HG03432 (cell line): ENCODE measurements around the gene NPBWR2.
"Not testable (repeated sequence)": the region's sequence is repeated elsewhere in the genome, so short reads cannot be mapped to it uniquely, and the experiment has no call there.

ENCODE experiments used
- ATAC-seq: cut with Tn5 transposase; IDR thresholded peaks from one replicate; pipeline ENCODE4 v1.9.1; 2021; ENCODE audit warnings: mild to moderate bottlenecking, moderate library complexity; ENCODE audit not compliant: unreplicated experiment

Gene NPBWR2

GRCh38 chr20:64104667-64105451 is 2.5 kb downstream of the NPBWR2 start:
- ATAC-seq, result no peak

- no peak for ATAC-seq
Measured at GRCh38 chr20:64103871-64104666, 3.3 kb downstream of the NPBWR2 start.

- ATAC-seq, result no peak
Measured at GRCh38 chr20:64102647-64103354, 4.6 kb downstream of the NPBWR2 start.

DNA sequence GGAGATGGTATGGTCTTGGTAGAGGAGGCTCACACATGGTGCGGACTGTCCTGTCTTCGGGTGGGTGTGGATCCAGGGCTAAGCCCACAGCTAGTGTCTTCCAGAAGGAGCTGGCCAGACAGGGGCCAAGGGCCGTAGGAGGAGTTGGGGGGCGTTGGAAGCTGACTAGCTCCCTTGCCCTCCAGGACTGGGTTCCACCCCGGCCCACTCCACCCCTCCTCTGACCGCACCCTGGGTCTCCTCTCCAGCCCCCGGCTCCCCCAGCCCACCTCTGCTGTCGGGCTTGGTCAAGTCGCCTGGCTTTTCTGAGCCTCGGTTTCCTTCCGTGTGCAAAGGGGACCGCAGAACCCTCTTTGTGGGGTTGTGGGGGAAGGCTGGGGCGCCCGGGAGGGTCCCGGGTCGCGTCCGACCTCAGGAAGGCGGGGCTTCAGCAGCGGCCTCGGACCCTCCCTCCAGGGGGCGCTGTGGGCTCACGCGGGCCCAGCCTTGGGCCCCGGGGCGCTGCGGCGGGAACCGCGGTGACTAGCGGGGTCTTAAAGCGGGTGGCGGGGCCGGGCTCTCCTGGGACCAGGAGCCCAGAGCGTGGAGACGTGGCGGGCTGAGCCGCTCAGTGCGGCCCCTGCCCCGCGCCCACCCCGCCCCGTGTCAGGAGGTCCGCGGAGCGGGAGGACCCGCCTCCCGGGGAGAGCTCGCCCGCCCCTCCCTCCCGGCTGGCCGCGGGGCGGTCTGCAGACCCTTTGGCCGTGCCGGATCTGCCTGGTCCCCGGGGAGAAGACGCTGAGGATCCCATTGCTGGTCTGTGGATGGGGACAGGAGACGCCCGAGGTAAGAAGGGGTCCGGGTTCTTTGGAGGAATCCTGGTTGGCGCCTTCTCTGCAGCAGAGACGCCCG is 5.4 kb downstream of the NPBWR2 start:
- ATAC-seq, result no peak

GRCh38 chr20:64100946-64101688 is 6.2 kb downstream of the NPBWR2 start:
- ATAC-seq, result no peak

GRCh38 chr20:64100566-64100888 is 6.8 kb downstream of the NPBWR2 start:
- ATAC-seq, result no peak

DNA sequence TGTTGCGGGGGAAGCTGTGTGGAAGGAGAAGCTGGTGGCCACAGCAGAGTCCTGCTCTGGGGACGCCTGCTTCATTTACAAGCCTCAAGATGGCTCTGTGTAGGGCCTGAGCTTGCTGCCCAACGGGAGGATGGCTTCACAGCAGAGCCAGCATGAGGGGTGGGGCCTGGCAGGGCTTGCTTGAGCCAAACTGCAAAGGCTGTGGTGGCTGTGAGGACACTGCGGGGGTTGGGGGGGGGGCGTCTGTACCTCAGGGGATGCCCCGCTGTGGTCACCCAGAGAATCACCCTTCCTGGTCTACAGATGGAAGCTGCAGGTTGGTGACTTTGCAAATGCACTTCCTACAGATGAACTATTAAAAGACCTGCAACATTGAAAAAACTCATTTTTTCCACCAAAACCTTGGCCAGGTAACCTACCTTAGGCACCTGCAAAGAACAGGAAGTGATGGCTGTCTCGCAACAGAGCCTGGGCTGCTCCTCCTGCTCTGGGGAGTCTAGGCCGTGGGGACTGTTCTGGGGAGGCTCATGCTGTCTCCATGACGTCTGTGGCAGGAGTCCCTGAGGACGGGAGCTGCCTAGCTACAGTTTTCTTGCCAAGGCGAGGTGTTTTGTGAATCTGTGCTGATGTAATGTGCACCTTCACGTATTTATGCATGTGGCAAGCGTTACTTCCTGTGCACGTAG is 7.3 kb downstream of the NPBWR2 start:
- ATAC-seq, result no peak

DNA sequence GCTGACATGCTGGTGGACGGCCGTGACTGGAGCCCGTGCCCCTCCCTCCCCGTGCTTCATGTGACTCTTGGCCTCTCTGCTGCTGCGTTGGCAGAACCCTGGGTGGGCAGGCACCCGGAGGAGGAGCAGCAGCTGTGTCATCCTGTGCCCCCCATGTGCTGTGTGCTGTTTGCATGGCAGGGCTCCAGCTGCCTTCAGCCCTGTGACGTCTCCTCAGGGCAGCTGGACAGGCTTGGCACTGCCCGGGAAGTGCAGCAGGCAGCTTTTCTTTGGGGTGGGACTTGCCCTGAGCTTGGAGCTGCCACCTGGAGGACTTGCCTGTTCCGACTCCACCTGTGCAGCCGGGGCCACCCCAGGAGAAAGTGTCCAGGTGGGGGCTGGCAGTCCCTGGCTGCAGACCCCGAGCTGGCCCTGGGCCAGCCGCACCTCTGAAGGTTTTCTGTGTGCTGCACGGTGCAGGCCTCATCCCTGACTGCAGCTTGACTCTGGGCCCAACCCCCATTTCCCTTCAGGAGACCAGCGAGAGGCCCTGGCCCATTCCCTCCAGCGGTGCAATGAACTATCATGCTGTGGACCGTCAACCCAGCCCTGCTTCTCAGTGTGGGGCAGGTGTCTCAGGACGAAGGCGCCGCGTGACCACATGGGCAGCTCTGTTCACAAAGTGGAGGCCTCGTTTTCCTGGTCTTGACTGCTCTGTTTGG is 8.1 kb downstream of the NPBWR2 start:
- ATAC-seq, result no peak

GRCh38 chr20:64098471-64099013 is 8.8 kb downstream of the NPBWR2 start:
- no peak for ATAC-seq

GRCh38 chr20:64096535-64096934 is 10.8 kb downstream of the NPBWR2 start:
- no peak for ATAC-seq

DNA sequence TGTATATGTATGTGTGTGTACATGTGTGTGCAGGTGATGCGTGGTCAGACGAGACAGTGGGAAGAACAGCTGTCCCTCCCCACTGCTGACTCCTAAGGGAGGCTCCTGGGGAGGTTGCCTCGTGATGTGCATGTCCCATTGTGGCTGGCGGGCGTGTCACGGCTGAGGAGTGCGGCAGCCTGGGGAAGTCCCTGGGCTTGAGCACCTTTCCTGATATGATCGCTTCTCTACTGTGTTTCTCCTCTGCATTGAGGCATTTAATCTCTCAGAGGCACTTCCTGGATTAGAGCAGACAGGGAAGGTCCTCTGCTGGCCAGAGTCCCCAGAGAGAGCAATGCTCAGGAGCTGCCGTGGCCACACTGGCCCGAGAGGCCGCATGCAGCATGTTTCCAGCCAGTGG is 11.4 kb downstream of the NPBWR2 start:
- no peak for ATAC-seq

DNA sequence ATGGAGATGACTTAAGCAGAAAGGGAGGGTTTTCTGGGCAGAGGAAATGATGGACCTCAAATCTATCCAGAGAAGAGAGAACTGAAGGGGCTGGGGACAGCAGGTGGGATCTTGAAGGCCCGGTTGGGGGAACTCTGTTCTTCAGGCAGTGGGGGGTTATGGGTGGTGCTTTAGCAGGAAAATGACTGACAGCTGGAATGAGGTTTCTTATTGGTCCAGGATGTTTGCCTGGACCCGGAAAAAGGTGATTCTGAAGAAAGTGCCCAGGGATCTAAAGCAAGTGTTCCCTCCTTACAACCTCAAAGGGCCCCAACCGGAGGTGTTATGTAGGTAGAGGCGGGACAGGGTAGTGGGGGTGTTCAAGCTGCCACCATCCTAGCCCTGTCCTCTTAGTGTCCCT is 11.9 kb downstream of the NPBWR2 start:
- no peak for ATAC-seq

- no peak for ATAC-seq
Measured at GRCh38 chr20:64093013-64093503, 14.3 kb downstream of the NPBWR2 start.

DNA sequence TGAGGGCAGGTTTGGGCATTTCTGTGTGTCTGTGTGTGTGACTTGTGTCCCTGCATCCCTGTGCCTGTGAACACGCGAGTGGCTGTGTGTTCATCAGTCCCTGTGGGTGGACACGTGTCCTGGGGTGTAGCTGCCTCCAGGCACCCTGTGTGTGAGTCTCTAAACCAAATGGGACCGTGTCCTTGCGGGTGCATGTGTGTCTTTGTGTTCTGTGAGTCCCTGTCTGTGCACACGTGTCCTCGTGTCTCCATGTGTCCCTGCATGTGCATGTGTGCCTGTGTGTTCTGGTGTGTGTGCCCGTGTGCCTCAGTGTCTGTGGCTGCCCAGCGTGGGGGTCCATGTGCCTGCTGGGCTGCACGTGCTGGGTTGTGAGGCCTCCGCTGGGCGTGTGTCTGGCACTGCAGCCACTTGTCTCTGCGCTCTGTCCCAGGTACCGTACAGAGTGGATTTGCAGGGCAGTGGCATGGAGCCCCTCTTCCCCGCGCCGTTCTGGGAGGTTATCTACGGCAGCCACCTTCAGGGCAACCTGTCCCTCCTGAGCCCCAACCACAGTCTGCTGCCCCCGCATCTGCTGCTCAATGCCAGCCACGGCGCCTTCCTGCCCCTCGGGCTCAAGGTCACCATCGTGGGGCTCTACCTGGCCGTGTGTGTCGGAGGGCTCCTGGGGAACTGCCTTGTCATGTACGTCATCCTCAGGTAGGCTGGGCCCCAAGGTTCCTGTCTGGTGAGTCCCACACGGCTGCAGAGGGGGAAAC is 14.9 kb downstream of the NPBWR2 start:
- no peak for ATAC-seq

DNA sequence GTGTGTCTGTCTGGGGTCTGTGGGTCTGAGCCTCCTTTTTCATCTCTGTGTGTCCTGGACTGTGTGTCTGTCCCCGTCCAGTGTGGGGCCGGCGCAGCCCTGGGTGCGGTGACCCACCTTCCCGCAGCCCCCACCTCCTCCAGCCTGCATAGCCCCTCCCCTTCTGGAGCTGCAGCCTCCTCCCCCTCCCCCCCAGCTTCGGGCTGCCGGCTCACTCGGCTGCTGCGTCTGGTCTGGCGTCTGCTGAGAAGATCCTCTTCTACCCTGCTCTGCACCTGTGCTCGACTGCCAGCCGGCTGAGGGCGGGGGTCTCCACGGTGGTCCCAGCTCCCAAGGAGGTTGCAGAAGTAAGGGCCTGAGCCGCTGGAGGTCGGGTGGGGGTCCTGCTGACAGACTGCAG is 15.6 kb downstream of the NPBWR2 start:
- ATAC-seq, result no peak

DNA sequence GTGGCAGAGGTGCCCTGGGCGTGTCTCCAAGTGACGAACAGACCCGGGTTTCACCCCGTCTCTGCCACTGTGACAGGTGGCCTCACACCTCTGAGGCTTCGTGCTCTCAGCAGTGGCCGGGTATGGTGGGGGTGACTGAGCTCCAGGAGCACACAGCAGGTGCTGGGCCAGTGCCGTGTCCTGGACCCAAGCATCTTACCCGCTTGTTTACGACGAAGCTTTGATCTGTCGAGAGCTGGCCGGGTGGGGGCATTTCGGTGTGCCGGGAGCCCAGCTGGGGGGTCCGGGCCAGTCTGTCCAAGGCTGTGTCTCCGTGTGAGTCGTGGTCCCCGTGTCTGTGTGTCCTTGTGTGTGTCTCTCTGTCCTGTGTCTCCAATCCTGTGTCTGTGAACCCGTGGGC is 16.0 kb downstream of the NPBWR2 start:
- ATAC-seq, result no peak

- no peak for ATAC-seq
Measured at GRCh38 chr20:64090165-64090564, 17.2 kb downstream of the NPBWR2 start.

- ATAC-seq, result not testable (repeated sequence)
Measured at GRCh38 chr20:64088586-64088985, 18.8 kb downstream of the NPBWR2 start.
